ENCODE data around the gene GLCCI1.

GLCCI1 gene

DNA sequence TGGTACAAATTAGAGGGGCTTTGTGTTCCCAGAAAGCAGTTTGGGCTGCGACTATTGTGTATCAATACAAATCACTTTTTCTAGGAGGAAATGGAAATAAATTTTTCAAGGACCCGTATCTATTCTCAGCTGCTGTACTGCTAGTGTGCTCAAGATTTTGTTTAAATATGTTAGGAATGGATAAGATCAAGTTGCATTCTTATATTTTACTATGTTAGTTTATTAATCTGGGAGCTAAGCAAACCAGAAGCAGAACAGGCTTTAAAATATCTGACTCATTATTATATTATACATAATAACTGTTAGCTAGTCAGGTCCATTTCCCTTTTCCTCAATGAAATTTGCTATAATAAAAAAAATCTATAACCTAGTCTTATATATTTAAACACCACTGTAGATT, 11.1 kb upstream of the GLCCI1 start:
- in situ Hi-C loops (cut with MboI; ENCODE audit: low pct_unique_long_range_greater_than_20kb, low sequenced_read_pairs), result no loop called here
- DNase-seq, result no peak

- in situ Hi-C loops (cut with MboI; ENCODE audit: low pct_unique_long_range_greater_than_20kb, low sequenced_read_pairs), result no loop called here
- no peak for DNase-seq
These were observed 8.5 kb upstream of the GLCCI1 start for GRCh38 chr7:7959979-7960670.

- in situ Hi-C loops (cut with MboI; ENCODE audit: low pct_unique_long_range_greater_than_20kb, low sequenced_read_pairs), result no loop called here
- no peak for DNase-seq
These were observed 5.7 kb upstream of the GLCCI1 start for GRCh38 chr7:7962851-7963250.

DNA sequence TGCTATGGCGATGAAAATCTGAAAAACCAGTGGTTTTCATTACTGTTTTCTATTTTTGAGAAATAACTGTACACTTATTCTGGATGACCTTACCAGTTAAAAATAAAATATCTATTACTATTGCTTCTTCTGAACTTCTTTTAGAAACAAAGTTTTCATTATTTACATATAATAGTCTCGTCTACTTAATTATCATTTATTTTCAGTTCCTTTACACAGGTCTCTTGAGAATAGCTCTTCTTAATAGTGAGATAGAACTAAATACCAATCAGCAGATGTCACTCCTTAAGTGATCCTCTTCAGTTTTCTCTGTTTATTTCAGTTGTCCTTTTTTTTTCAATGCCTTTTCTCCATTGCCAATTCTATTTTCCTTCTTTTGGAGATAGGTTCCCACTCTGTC, 4.3 kb upstream of the GLCCI1 start:
- no peak for DNase-seq
- in situ Hi-C loops (cut with MboI; ENCODE audit: low pct_unique_long_range_greater_than_20kb, low sequenced_read_pairs), result no loop called here

GRCh38 chr7:7964691-7965090, 3.9 kb upstream of the GLCCI1 start:
- DNase-seq, result no peak
- in situ Hi-C loops (cut with MboI; ENCODE audit: low pct_unique_long_range_greater_than_20kb, low sequenced_read_pairs), result no loop called here

DNA sequence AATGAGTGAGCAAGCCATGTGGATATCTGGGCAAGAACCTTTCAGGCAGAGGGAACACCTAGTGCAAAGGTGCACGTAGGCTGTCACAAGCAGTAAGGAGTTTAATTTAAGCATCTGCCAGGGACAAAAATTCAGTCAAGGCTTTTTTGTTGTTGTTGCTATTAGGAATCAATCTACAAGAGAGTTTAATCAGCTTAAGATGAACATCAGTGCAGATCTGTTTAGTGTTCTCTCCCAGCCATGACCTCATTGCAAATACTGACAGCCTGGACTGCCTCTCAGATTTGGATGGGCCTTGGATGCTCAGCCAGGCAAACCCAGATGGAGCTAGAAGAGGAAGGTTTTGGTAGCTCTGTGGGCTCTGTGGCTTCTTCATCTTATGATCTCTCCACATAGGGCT, 3.3 kb upstream of the GLCCI1 start:
- DNase-seq, result no peak
- in situ Hi-C loops (cut with MboI; ENCODE audit: low pct_unique_long_range_greater_than_20kb, low sequenced_read_pairs), result no loop called here

DNA sequence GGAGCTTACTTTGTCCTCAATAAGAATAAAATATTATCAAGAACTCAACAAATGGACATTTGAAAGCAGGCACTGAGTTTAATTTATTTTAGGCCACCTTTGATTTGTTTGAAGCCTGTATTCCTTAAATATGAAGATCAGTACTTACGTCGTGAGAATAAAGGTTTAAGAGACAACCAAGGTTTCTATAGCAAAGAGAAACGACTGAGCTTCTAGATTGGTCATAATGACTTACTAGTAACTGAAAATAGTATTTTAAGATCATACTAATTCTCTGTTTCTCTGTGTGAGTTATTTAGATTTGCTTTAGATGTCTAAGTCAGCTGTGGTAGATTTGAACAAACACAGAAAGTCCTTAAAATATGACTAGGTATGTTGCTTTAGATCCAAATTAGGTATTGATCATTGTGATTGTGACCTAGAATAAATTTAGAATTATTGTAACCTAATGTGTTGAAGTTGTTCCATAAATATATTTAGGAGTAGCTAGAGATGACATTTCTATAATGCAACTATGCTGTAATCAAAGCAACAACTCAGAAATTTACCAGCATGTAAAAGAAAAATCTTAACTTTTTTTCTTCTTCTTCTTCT, 2.4 kb upstream of the GLCCI1 start:
- in situ Hi-C loops (cut with MboI; ENCODE audit: low pct_unique_long_range_greater_than_20kb, low sequenced_read_pairs), result no loop called here
- DNase-seq, result no peak

- in situ Hi-C loops (cut with MboI; ENCODE audit: low pct_unique_long_range_greater_than_20kb, low sequenced_read_pairs), result no loop called here
- no peak for DNase-seq
These were observed 581 bp upstream of the GLCCI1 start for GRCh38 chr7:7967886-7968543.

GRCh38 chr7:7969306-7970236, 975 bp downstream of the GLCCI1 start:
- in situ Hi-C loops (cut with MboI; ENCODE audit: low pct_unique_long_range_greater_than_20kb, low sequenced_read_pairs), result no loop called here
- DNase-seq, result peak; percentile 77

DNA sequence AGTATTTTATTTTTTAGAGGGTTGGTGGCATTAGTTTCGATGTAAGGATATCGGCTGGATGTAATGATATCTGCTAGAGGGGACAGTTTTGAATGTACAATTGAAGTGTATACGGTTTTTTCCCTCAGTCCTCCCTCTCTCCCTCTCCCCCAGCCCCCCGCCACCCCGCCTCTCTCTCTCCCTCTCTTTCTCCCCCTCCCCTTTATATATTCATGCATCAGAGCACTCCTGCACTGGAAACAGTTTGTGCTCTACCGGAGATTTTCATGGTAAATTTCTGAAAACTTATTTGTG, 1.6 kb downstream of the GLCCI1 start:
- in situ Hi-C loops (cut with MboI; ENCODE audit: low pct_unique_long_range_greater_than_20kb, low sequenced_read_pairs), result no loop called here
- DNase-seq, result no peak

GRCh38 chr7:7970531-7971307, 2.1 kb downstream of the GLCCI1 start:
- peak; percentile 37 for DNase-seq

GRCh38 chr7:7971308-7972040, 2.9 kb downstream of the GLCCI1 start:
- no peak for DNase-seq
- in situ Hi-C loops (cut with MboI; ENCODE audit: low pct_unique_long_range_greater_than_20kb, low sequenced_read_pairs), result no loop called here

More at GRCh38 chr7:7970531-7971307, 2.1 kb downstream of the GLCCI1 start:
- in situ Hi-C loops (cut with MboI; ENCODE audit: low pct_unique_long_range_greater_than_20kb, low sequenced_read_pairs), result no loop called here

DNA sequence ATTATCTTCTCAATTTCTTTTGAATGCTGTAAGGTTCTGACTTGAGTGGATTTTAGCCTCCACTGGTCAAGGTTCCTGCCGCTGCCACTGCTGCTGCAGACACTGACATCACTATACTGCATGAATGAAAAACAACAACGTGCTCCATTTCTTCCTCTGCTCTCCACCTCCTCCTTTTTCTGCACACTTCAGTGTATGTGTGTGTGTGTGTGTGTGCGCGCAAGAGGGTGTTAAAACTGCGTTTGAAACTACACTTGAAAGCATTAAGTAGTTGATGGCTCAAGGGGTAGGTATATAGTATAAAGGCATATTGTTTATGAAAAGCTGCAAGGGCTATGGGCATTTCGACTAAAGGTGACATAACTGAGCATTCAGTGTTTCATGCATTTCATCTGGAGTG, 3.5 kb downstream of the GLCCI1 start:
- in situ Hi-C loops (cut with MboI; ENCODE audit: low pct_unique_long_range_greater_than_20kb, low sequenced_read_pairs), result no loop called here

DNA sequence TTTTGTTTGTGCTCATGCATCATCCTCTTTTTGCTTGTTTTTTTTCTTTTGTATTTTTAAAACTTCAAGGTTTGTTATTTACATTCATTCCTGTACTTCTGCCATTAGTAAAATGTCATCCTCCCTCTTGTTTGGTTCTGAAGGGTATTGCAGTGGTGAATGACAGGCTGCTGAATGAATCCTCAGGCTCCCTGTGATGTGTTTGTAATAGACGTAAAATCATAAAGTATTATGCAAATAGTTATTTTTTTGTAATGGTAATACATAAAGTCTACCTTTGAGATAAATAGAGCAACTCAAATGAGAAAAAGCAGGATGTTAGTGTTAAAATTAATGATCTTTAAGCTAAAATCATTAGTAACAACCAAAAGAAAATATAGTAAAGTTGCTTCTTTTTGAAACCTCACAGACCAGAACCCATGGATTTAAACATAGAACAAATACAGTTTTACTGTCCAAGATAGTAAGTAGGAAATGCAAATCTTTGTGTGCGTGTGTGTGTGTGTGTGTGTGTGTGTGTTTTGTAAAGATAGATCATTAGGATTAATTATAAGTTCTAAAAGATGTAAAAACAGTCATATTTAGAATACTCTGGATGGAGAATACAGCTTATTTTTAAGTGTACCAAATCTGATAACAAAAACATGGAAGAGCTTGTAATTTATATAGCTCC, 4.5 kb downstream of the GLCCI1 start:
- no peak for DNase-seq
- in situ Hi-C loops (cut with MboI; ENCODE audit: low pct_unique_long_range_greater_than_20kb, low sequenced_read_pairs), result no loop called here

More for the DNA sequence above, 3.5 kb downstream of the GLCCI1 start:
- DNase-seq, result peak; percentile 42

- no peak for DNase-seq
- in situ Hi-C loops (cut with MboI; ENCODE audit: low pct_unique_long_range_greater_than_20kb, low sequenced_read_pairs), result no loop called here
These were observed 8.1 kb downstream of the GLCCI1 start for GRCh38 chr7:7976677-7977076.

DNA sequence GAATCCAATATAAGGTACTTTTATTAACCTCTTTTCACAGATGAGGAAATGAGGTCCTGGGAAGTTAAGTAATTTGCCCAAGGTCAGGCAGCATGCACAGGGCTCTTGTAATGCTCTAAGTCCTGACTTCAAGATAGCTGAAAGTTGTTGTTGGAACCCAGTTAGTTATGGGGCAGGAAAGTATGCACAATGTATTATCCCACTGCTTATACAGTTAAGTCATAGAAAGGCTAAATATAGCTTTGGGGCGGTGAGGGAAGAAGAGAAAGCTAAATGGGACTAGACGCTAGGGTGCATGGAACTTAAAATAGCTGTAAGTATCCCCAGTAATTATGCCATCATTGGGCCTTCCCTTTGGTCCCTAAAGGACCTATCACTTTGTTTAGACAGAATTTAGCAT, 9.2 kb downstream of the GLCCI1 start:
- in situ Hi-C loops (cut with MboI; ENCODE audit: low pct_unique_long_range_greater_than_20kb, low sequenced_read_pairs), result no loop called here

GRCh38 chr7:7978860-7979259, 10.3 kb downstream of the GLCCI1 start:
- DNase-seq, result no peak
- in situ Hi-C loops (cut with MboI; ENCODE audit: low pct_unique_long_range_greater_than_20kb, low sequenced_read_pairs), result no loop called here

More for the DNA sequence above, 9.2 kb downstream of the GLCCI1 start:
- DNase-seq, result no peak

DNA sequence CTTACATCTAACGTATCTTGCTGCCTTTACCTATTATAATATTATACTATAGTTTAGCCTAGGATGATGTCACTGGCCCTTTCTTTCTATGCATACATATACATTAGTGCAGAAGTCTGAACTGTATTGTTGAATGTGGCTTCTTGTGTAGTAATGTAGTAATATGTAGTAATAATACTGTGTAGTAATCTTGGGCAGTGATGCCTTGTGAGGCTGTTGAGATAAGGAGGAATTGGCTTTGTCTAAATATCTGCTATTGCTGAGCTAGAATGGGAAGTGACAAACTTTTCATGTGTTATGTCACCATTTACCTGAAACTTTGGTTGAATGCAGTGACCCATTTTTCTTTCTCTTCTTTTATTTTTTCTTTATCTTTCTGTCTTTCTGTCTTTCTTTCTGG, 11.0 kb downstream of the GLCCI1 start:
- no peak for DNase-seq
- in situ Hi-C loops (cut with MboI; ENCODE audit: low pct_unique_long_range_greater_than_20kb, low sequenced_read_pairs), result no loop called here

Data from KBM-7 (cell line).